Measurements from ENCODE around the gene SPDYE4. TPM values are rescaled to one million over a fixed set of nuclear protein-coding genes. Genes with fewer than 3 reads are reported as not detected.

SPDYE4 gene
- total and polyA plus RNA-seq, 2 experiments from 2014 or later, result not detected

DNA sequence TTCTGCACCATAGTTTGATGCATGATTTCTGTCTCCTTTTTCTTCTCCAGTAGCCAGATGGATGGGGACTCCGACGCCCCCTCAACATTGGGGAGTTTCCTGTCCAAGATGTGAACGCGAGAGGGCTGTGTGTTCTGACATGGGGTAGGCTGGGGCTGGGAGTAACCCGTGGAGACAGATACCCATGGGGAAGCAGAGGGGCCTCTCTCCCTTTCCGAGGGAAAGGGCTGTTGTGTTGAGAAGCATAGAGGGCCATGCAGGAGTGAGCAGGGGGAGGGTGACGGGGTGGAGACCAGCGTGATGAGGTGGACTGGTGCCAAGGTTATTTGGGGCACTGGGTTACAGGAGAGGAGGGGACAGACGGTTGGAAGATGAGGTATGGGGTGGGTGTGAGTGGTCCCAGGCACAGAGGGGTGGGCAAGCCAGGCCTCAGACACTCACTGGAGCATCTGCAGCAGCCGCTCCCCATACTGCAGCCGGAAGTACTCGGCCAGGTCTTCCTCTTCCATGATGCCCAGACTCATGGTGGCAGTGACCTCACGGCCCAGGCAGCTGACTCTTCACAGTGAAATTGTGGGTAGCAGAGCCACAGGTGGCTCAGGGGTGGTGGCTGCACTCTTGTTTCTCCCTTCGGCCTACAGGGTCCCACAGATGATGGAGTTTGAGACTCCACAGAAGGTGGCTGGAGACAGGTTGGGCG is 14.1 kb downstream of the SPDYE4 start (continued):
- TF ChIP-seq, protein P1, sequence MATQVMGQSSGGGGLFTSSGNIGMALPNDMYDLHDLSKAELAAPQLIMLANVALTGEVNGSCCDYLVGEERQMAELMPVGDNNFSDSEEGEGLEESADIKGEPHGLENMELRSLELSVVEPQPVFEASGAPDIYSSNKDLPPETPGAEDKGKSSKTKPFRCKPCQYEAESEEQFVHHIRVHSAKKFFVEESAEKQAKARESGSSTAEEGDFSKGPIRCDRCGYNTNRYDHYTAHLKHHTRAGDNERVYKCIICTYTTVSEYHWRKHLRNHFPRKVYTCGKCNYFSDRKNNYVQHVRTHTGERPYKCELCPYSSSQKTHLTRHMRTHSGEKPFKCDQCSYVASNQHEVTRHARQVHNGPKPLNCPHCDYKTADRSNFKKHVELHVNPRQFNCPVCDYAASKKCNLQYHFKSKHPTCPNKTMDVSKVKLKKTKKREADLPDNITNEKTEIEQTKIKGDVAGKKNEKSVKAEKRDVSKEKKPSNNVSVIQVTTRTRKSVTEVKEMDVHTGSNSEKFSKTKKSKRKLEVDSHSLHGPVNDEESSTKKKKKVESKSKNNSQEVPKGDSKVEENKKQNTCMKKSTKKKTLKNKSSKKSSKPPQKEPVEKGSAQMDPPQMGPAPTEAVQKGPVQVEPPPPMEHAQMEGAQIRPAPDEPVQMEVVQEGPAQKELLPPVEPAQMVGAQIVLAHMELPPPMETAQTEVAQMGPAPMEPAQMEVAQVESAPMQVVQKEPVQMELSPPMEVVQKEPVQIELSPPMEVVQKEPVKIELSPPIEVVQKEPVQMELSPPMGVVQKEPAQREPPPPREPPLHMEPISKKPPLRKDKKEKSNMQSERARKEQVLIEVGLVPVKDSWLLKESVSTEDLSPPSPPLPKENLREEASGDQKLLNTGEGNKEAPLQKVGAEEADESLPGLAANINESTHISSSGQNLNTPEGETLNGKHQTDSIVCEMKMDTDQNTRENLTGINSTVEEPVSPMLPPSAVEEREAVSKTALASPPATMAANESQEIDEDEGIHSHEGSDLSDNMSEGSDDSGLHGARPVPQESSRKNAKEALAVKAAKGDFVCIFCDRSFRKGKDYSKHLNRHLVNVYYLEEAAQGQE (IDR thresholded peaks at IDR 0.05; ENCODE audit: unreplicated experiment), result no peak
- TF ChIP-seq ZNF114 (CRISPR knock-in tag; IDR thresholded peaks at IDR 0.05) (no peak), EZH2 (IDR thresholded peaks at IDR 0.05; ENCODE audit: low read depth, unreplicated experiment) (no peak), JUNB (IDR thresholded peaks at IDR 0.05; ENCODE audit: unreplicated experiment) (no peak), EZH2phosphoT487 (IDR thresholded peaks at IDR 0.05; ENCODE audit: unreplicated experiment) (no peak), NANOG (IDR thresholded peaks at IDR 0.05; ENCODE audit: borderline replicate concordance) (no peak)

DNA sequence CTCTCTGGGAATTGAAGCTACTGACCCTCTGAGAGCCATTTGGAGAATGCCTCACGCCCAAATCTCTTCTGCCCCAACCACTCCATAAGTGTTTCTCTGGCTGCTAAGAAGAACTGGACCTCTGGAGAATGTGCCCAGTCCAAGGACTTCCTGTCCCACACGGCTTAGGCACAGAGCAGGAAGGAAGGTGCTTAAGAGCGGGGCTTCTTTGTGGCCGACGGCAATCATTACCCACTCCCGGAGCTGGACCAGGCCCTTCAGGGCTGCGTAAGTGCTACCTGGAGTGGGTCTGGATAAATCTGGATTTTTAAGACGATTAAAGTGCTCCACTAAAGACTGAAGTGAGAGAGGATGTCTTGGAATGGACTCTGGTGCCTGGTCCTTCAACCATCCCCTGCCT is 15.5 kb downstream of the SPDYE4 start:
- H3K9me2 ChIP-seq (ENCODE audit: insufficient read depth), result no peaks in the 10 kb centered on the region
- H2AFZ ChIP-seq, result no peak overlapping the region
- H3K79me2 ChIP-seq (replicated peaks; ENCODE audit: insufficient read depth), result no peaks in the 10 kb centered on the region
- no peaks in the 10 kb centered on the region for H4K20me1 ChIP-seq (replicated peaks; ENCODE audit: insufficient read depth)
- peaks cover 7% of the 10 kb centered on the region for H3K4me1 Mint-ChIP-seq
- H3K27ac Mint-ChIP-seq, result no peak overlapping the region
- H3K27me3 ChIP-seq (ENCODE audit: insufficient read depth), result peaks cover 4% of the 10 kb centered on the region
- H3K4me1 ChIP-seq (ENCODE audit: insufficient read depth), result no peaks in the 10 kb centered on the region; the same call in 1 of the 2 replicates
- H3K9me3 Mint-ChIP-seq, result peaks cover 5% of the 10 kb centered on the region; the same call in 1 of the 3 replicates
- H3K27ac ChIP-seq (ENCODE audit: low read depth), result no peak overlapping the region
- H3K27me3 Mint-ChIP-seq (ENCODE audit: insufficient read depth, low read depth, poor library complexity), result peaks cover 12% of the 10 kb centered on the region
- H3K4me2 ChIP-seq, result no peak overlapping the region
- TF ChIP-seq POLR2AphosphoS5 (IDR thresholded peaks at IDR 0.05; ENCODE audit: low read depth) (no peak), ZNF331 (CRISPR knock-in tag; IDR thresholded peaks at IDR 0.05; ENCODE audit: low read depth) (no peak), EZH2 (IDR thresholded peaks at IDR 0.05; ENCODE audit: low read depth, unreplicated experiment) (no peak), CREB1 (CRISPR knock-in tag; IDR thresholded peaks at IDR 0.05; ENCODE audit: low read depth) (no peak), NANOG (IDR thresholded peaks at IDR 0.05; ENCODE audit: borderline replicate concordance) (no peak), JUNB (IDR thresholded peaks at IDR 0.05; ENCODE audit: unreplicated experiment) (no peak), EZH2phosphoT487 (IDR thresholded peaks at IDR 0.05; ENCODE audit: unreplicated experiment) (no peak)
- TF ChIP-seq, protein P1 (IDR thresholded peaks at IDR 0.05; ENCODE audit: unreplicated experiment), result no peak
- TF ChIP-seq, protein P2, sequence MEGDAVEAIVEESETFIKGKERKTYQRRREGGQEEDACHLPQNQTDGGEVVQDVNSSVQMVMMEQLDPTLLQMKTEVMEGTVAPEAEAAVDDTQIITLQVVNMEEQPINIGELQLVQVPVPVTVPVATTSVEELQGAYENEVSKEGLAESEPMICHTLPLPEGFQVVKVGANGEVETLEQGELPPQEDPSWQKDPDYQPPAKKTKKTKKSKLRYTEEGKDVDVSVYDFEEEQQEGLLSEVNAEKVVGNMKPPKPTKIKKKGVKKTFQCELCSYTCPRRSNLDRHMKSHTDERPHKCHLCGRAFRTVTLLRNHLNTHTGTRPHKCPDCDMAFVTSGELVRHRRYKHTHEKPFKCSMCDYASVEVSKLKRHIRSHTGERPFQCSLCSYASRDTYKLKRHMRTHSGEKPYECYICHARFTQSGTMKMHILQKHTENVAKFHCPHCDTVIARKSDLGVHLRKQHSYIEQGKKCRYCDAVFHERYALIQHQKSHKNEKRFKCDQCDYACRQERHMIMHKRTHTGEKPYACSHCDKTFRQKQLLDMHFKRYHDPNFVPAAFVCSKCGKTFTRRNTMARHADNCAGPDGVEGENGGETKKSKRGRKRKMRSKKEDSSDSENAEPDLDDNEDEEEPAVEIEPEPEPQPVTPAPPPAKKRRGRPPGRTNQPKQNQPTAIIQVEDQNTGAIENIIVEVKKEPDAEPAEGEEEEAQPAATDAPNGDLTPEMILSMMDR (conservative IDR thresholded peaks at IDR 0.05; ENCODE audit: low read depth in 2 of 2), result no peak
- TF ChIP-seq, protein P3, sequence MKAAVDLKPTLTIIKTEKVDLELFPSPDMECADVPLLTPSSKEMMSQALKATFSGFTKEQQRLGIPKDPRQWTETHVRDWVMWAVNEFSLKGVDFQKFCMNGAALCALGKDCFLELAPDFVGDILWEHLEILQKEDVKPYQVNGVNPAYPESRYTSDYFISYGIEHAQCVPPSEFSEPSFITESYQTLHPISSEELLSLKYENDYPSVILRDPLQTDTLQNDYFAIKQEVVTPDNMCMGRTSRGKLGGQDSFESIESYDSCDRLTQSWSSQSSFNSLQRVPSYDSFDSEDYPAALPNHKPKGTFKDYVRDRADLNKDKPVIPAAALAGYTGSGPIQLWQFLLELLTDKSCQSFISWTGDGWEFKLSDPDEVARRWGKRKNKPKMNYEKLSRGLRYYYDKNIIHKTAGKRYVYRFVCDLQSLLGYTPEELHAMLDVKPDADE (IDR thresholded peaks at IDR 0.05), result no peak
- ATAC-seq (no peak), DNase-seq (ENCODE audit: low spot score) (no peak)
- no peaks in the 10 kb centered on the region for H3K36me3 ChIP-seq (ENCODE audit: insufficient read depth)
- no peaks in the 10 kb centered on the region for H3K36me3 Mint-ChIP-seq (ENCODE audit: low read depth)
- no peak overlapping the region for H3K4me3 Mint-ChIP-seq
- no peak overlapping the region for H3K4me3 ChIP-seq
- 0 out of 2 replicates have a peak, but pooled peaks cover 2% of the 10 kb centered on the region for H3F3A ChIP-seq (replicated peaks; ENCODE audit: low read depth)
